GM19238 (cell line): ENCODE data around the gene SNTN.
"Not testable (repeated sequence)": the region's sequence is repeated elsewhere in the genome, so short reads cannot be mapped to it uniquely, and the experiment has no call there.

ENCODE experiments used
- DNase-seq: peaks from one replicate; pipeline ENCODE4 v3.0.0; 2011; ENCODE audit warnings: low spot score; ENCODE audit not compliant: insufficient read length

Gene SNTN

DNA sequence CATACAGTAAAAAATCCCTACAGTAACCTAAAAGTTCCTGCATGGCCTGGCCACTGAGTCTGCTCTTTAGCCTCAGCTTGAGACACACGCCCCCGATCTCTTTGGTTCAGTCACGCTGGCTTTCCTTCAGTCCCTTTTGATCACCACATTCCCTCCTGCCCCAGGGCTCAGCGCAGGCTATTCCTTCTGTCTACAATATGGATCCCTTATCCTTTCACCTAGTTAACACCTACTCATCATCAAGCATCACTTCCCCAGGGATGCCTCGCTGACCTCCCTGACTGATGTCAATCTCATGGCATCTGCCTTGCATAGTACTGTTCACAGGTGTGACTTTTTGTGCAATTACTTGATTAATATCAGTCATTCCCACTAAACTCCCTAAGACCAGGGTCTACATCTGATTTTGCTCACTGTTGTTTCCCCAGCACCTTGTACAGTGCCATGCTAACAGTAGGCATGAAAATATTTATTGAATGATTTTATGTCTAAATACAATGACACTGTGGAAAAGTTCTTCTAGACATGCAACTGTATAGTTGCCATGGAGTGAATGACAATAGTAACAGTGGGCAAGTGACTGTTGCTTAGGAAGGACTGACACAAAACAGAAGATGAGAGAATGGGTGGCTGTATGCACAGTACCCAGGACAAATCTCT, at the start of gene SNTN:
TSS of gene SNTN (plus strand) at position 610 of the 660 bp plus-strand sequence. CDS start at position 623, 13 bp downstream.
- no peak for DNase-seq

DNA sequence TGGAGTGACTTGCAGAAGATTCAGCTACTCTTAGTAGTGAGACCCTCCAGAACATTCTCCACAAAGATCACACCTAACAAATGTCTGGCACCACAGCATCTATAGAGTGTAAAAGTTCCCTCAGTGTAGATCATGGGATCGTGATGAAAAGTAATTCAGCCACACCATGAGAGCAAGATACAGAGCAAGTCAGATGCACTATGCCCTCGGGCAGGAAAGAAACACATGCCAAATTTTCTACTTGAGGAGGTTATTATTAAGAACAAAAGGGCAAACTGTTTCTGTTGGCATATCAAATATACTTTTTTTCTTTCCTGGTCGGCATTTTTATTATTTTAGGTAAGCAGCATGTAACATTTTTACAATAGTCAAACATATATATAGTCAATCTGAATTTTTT, 44.8 kb upstream of the SNTN start:
- DNase-seq: no peak

DNA sequence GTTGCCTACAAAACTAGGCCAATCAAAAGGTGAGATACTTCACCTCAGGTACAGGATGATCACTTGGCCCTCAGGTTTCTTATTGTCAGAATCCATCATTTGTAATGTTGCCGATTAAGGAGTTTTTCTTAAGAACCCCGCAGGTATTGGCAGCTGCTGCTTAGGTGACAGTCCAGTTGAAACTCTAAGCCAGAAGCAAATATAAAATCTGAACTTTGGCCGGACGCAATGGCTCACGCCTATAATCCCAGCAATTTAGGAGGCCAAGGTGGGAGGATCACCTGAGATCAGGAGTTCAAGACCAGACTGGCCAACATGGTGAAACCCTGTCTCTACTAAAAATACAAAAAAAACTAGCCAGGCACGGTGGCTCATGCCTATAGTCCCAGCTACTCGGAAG, 43.1 kb upstream of the SNTN start:
- no peak for DNase-seq

DNA sequence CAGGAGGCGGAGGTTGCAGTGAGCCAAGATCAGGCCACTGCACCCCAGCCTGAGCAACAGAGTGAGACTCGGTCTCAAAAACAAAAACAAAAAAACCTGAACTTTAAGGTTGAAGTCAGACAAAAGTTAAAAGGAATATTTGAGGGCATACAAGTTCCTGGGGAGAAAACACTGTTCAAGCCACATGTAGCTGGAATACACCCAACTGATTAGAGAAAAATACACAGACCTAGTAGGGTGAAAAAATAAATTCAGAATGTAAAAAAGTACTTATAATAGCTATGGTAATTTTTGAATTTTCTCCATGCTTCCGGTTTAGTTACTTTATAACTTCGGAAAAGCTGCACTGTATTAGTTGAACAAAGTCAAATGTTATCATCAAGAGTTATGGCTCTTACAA, 42.6 kb upstream of the SNTN start:
- no peak for DNase-seq

DNA sequence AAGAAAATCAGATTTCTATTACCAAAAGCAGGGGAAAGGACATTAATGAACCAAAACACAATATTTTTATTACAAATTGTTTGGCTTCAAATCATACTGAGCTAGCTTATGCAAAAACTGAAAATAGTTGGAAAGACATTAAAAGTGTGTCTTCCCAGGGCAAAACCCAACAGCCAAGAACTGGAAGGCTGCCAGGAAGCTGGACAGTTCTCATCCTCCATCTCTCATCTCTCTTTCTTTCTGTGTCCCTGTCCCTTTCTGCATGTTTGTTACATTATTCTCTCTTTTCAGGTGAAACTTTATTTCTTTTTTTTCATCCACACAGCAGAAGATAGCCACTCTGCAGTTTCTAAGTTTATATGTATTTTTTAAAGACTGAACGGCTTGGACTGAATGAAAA, 41.1 kb upstream of the SNTN start:
- no peak for DNase-seq

DNA sequence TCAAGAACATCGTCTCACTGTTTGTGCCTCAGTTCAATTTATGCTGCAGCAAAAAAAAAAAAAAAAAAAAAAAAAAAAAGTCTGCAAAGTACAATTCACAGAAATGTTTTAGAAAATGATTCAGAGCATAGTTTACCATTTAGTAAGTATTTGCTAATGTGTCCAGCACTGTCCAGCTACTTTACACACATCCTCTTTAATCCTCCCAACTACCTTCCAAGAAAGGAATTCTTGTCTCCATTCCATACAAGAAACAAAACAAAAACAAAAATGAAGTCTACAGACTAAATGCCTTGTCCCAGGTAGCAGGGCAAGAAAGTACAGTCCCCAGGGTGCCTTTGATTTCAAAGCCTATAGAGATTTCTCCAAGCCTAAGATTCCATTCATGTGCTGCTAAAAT, 38.9 kb upstream of the SNTN start:
- DNase-seq: no peak

DNA sequence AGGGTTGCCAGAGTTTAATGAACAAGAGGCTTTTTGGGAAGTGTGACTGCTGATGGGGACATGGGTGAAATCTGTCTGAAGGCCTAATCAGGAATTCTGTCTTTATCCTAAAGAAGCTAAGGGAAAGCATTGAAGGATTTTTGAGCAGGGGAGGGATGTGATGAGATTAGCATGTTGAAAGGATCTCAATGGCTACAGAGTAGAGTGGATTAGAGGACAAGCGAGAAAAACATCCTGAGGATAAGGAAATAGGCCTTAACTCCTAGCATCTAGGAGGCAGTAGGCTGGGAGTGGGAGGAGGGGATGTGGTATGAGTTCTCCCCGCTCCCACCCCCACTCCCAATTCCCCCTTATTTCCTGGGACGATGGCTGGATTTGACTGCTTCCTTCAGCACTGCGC, 35.1 kb upstream of the SNTN start:
- DNase-seq: no peak

DNA sequence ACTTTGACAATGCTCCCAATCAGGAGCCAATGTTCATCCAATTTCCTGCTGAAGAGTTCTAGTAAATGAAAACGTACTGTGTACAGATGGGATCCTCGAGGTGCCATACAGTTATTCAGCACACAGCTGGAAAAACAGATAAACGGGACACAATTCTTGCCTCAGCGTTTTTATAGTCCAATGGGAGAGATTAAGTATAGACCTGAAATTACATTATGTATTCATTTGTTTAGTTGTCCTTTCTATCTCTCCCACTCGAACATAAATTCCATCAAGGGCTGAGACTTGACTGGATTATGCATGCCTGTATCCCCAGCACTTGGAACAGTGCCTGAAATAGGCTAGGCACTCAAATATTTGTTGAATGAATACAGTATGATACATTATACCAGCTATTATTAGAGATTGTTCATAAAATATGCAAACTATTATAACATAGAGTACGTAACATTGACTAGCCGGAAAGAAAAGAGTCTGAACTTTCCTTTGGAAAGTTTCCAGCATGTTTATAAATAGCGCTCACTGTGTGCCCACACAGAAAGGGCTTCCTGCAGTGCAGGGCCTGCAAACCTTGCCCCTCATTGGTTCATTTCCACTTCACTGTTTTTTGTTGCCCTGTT, 27.4 kb upstream of the SNTN start:
- DNase-seq: no peak

DNA sequence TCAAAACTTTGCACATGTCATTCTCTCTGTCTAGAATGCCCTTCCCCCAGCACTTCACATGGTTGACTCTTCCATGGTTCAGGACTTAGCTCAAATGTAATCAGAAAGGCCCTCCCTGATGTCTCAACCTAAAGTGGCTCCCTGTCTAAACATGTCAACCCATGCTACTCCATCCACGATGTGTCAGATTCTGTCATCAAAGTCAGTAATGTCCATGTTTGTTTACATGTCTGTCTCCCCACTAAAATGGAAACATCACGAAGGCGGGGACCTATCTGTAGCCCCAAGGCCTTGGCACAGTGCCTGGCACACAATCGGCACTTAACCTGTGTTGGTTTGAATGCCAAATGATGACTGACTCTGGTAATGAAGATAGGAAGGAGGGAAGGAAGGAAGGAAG, 20.8 kb upstream of the SNTN start:
- no peak for DNase-seq

DNA sequence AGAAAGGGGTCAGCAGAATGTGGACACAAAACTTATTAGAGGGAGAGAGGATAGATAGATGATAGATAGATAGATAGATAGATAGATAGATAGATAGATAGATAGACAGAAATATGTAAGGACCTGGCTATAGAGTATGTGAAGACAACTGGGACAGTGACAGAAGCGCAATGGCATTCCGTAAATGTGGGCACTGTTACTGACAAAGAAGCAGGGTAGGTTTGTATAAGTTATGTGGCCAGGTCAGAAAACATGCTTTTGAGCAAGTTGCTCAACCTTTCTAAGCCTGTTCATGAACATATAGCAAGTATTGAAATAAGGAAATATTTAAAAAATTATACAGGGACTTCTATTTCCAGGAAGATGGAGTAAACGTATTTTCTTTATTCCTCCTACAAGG, 17.3 kb upstream of the SNTN start:
- no peak for DNase-seq

DNA sequence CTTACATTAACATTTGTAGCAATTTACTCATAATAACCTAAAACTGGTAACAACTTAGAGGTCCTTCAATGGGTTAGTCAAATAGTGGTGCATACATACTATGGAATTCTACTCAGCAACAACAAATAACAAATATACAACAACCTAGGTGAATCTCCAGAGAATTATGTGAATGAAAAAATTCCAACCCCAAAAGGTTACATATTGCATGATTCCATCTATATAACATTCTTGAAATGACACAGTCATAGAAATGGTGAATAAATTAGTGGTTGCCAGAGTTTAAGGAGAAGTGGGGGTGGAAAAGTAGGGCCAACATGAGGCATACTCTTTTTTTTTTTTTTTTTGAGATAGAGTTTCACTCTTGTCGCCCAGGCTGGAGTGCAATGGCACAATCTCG, 12.7 kb upstream of the SNTN start:
- DNase-seq: no peak

DNA sequence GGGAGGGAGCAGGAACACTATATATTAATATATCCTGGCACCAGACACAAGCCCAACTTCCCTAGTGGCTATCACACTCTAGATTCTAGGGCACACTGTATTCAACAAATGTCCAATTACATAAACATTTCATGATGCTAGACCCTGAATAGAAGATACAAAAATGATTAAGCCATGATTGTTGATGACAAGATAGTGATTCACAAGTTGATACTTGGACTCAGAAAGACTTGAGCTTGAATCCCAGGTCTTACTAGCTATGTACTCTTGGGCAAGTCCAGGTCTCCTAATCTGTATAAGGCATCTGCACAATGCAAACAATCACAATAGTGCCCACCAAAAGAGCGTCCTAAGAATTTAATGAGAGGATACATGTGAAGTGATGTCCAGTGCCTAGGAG, 10.0 kb upstream of the SNTN start:
- DNase-seq: no peak

DNA sequence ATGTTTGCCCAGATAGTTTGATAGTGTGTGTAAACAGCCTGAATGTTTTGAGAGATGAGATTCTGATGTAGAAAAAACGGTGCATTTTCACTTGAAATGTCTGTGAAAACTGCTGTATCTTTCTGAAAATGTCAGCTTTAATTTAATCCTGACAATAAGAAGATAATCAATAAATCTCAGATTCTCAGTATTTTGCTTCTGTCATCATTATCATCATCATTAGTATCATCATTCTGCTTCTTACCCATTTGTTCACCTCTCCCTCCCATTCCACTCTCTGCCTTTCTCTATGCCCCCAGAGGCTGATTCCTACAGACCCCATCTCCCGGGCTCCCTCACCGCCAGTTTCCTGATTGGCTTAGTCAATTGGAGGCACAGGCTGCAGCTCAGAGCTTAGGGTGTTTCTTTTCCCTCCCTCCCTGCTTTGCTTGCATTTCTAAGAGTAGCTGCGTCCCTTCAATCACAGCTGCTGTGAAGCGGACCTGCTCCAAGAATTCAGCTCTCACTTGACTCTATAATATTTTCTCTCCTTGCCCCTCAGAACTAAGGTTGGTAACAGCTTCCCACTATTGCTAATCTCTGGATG, 8.2 kb upstream of the SNTN start:
- no peak for DNase-seq

DNA sequence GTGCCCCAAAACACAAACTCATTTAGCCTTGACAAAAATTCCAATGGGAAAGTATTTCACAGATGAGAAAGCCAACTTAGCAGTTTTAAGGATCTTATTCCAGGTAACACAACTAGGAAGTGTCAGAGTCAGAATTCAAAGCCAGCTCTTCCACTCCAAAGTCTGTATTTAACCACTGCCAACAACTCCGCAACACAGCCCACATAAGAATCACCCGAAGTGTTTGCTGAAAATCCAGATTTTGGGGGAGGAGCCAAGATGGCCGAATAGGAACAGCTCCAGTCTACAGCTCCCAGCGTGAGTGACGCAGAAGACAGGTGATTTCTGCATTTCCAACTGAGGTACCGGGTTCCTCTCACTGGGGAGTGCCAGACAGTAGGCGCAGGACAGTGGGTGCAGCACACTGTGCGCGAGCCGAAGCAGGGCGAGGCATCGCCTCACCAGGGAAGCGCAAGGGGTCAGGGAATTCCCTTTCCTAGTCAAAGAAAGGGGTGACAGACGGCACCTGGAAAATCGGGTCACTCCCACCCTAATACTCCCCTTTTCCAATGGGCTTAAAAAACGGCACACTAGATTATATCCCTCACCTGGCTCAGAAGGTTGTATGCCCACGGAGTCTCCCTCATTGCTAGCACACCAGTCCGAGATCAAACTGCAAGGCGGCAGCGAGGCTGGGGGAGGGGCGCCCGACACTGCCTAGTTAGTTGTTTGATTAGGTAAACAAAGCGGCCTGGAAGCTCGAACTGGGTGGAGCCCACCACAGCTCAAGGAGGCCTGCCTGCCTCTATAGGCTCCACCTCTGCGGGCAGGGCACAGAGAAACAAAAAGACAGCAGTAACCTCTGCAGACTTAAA, 7.3 kb upstream of the SNTN start:
- not testable (repeated sequence) for DNase-seq

DNA sequence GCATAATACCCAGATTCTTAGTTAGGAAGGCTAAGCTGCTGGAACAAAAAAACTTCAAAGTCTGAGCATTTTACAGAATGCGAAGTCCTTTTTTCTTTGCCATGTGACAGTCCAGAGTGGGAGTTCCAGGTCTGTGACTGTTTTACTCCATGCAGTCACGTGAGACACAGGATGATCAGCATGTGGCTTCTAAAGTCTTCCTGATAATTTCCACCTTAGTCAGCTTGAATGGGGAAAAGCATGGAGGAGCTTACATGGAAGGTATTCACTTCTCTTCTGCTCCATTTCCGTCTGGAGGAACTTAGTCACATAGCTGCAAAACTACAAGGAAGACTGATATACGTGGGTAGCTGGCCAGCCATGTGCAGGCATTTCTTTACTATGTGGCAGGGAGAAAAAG, 1.7 kb downstream of the SNTN start:
- DNase-seq: no peak

DNA sequence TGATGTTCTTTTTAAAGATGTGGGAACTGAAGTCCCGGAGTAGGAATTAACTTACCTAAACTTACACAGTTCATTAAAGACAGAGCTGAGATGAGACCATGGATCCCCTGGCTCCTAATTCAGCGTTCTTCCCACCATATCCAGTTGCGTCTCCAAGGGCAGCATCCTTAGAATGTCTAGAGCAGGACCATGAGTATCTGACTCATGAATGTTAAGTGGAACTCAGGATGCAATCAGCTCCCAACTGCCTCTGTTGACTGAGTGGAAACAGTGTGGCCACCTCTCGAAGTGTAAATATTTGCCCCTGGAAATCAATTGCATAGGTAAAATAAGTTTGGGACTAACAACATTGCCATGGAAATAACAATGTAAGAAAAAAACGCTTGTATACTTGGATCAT, 2.5 kb downstream of the SNTN start:
- DNase-seq: no peak

DNA sequence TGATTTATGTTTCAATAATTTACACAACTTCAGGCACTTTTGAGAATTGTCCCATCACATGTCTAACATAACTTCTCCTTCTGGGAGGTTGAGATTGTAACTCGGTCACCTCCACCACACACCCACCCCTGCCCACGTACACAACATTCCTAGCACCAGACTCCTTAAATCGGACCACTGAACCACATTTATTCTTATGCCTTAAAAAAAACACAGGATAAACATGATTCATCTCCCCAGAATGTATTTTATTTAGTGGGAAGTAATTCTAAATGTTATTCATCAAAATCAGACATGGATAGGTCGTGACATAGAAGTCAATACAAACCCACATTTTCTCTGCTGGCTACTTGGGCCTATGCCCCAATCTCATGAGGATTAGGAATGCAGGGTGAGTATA, 3.0 kb downstream of the SNTN start:
- no peak for DNase-seq

DNA sequence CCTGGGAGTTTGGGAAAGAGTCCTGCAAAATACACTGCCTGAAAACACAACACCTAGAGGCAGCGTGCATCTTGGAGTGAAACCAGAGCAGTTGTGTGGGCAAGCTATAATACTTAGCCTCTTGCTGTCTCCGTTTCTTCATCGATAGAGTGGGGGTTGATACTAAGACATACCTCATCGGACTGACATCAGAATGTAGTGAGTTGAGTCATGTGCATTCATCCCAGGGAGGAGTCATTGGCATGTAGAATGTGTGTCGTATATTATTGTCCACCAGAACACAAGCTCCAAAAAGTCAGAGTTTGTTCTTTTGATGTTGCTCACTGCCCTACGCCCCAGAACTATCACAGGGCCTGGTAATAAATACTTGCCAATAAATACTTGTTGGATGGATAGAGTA, 4.3 kb downstream of the SNTN start:
- DNase-seq: no peak

DNA sequence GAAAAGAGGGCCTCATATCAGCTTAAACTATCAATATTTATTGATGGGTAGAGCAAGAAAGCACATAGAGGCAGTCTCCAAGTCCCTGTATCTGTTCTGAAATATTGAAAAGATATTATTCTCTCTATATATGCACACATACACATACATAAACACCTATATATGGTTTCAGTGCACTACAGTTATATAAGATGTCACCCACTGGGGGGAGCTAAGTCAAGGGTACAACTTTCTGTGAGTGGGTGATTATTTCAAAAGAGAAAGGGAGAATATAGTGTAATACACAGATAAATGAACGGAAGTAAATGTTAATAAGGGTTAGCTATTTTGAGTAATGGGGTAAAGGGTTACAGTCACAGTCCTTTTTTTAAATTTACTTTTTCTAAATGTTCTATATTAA, 8.8 kb downstream of the SNTN start:
- no peak for DNase-seq

DNA sequence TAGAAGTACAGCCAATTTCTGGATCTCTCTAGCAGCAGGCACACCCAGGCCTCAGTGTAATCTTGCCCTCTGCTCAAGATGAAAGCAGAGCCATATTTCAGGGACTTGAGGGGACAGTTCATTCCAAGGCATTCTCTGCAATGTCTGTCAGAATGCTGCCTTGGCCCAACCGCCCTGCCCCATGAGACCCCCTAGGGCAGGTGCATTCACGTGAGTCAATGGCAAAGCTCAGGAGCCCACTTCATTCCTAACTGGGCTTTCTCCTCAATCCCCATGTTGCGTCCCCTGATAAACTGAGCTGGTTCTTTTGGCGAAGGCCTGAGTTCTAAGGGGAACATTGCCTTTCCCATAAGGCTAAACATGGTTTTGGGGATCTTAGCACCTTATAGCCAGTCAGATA, 9.5 kb downstream of the SNTN start:
- no peak for DNase-seq

DNA sequence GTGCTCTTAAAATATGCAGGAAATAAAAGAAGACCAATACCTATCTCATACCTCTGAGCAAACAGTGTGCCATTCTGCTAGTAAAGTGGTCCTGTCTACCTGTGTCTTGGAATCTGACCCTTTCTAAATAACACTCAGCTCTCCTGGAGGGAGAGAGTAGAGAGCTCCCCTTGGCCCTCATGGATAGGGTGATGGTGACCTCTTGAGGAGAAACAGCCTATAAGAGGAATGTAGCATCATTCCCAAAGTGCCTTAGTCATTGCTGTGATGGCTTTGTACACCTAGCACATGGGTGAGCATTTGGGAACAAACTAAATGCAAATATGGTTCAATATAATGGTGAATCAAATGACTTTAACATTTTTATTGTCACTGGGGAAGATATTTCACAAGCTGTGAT, 10.0 kb downstream of the SNTN start:
- no peak for DNase-seq

DNA sequence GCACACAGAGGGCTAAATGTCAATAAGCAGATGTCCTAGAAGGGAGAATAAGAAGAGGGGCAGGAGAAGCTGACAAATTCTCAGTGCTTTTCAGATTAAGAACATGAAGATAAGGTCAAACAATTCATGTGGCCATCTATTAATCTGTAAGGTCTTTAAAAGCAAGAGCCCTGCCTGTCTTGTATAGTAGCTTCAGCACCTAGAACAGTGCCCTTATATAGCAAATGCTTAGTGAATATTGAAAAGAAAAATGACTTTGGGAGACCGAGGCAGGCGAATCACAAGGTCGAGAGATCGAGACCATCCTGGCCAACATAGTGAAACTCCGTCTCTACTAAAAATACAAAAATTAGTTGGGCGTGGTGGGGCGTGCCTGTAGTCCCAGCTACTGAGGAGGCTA, 18.1 kb downstream of the SNTN start:
- DNase-seq: no peak
